HepG2 (cell line): ENCODE measurements around the gene PAFAH1B2. TPM values are rescaled to one million over a fixed set of nuclear protein-coding genes. Genes with fewer than 3 reads are reported as not detected.

ENCODE experiments used
- ATAC-seq: fragments of 200-7000 bp; cut with Tn5 transposase; 3 replicates; pipeline ENCODE4 v1.9.1; 2020; ENCODE audit warnings: mild to moderate bottlenecking, moderate library complexity
- BruUV-seq: library from RNA; stranded (reverse); fragments of 400-500 nt; replicated peaks from 2 replicates; lab custom pipeline; 2021; lab: Mats Ljungman, UMichigan
- CTCF ChIA-PET: fragments of 300-600 bp; formaldehyde crosslinking; extraction: SDS; loops from one replicate; lab custom pipeline; 2021; ENCODE audit warnings: low total read pairs, inconsistent platforms, low intra/inter-chr PET ratio; lab: Yijun Ruan, JAX
- POLR2A ChIA-PET: fragments of 350-600 bp; sonication (Branson Sonifier 250); formaldehyde crosslinking; loops from one replicate; lab custom pipeline; 2020; ENCODE audit warnings: antibody characterized with exemption, inconsistent platforms; lab: Yijun Ruan, JAX
- DNase-seq: peaks from one replicate; pipeline ENCODE4 v3.0.0-alpha.2; 2015; ENCODE audit warnings: low spot score
- FAIRE-seq: peaks from 3 replicates; lab custom pipeline; 2011; peaks lifted over from hg19 to GRCh38; lab: Jason Lieb, UNC
- H2AFZ ChIP-seq: one replicate; pipeline ENCODE4 v1.6.1; 2011; ENCODE audit warnings: low read length, inconsistent platforms
- H3K27ac ChIP-seq: fragments of 300-600 bp; 3 replicates; pipeline ENCODE4 v1.8.0; 2011; ENCODE audit warnings: mixed run types, mild to moderate bottlenecking, mixed read lengths, low read length, inconsistent platforms; ENCODE audit not compliant: insufficient read depth; ENCODE audit errors: extremely low read length
- H3K27me3 ChIP-seq, 2 experiments: fragments of 200-600 bp in 1 of 2; 2 replicates in 1 of 2; 3 replicates in 1 of 2; pipeline versions ENCODE4 v1.6.0 to v1.8.0; 2011; ENCODE audit warnings: low read length in 2 of 2, mild to moderate bottlenecking in 2 of 2, moderate library complexity in 2 of 2, inconsistent platforms in 1 of 2; ENCODE audit not compliant: insufficient read depth in 2 of 2, control insufficient read depth in 1 of 2
- H3K36me3 ChIP-seq, 2 experiments: fragments of 200-600 bp in 1 of 2; replicated peaks in 1 of 2; 2 replicates in 1 of 2; 3 replicates in 1 of 2; pipeline versions ENCODE4 v1.5.1 to v1.8.0; 2011; ENCODE audit warnings: low read length in 2 of 2, inconsistent platforms in 1 of 2; ENCODE audit not compliant: insufficient read depth in 2 of 2, control insufficient read depth in 1 of 2
- H3K4me1 ChIP-seq: 2 replicates; pipeline ENCODE4 v1.5.1; 2012; ENCODE audit warnings: low read length, inconsistent platforms; ENCODE audit not compliant: insufficient read depth
- H3K4me2 ChIP-seq: 2 replicates; pipeline ENCODE4 v1.6.0; 2011; ENCODE audit warnings: low read depth, low read length, inconsistent platforms
- H3K4me3 ChIP-seq, 3 experiments: fragments of 200-600 bp in 1 of 3; sonication (generic), shearing (Covaris generic) in 1 of 3; replicated peaks in 1 of 3; 2 replicates each; pipeline ENCODE4 v1.5.1; 2011 to 2016; ENCODE audit warnings: low read length in 3 of 3, inconsistent platforms in 2 of 3, low read depth in 2 of 3, mild to moderate bottlenecking in 2 of 3, control low read depth in 1 of 3, mixed read lengths in 1 of 3; ENCODE audit not compliant: insufficient read depth in 1 of 3
- H3K79me2 ChIP-seq: one replicate; pipeline ENCODE4 v1.6.1; 2011; ENCODE audit warnings: low read length, inconsistent platforms; ENCODE audit not compliant: insufficient read depth
- H3K9ac ChIP-seq: 2 replicates; pipeline ENCODE4 v1.6.0; 2011; ENCODE audit warnings: mild to moderate bottlenecking, low read depth, low read length, inconsistent platforms; ENCODE audit not compliant: insufficient read depth
- H3K9me3 ChIP-seq: 2 replicates; pipeline ENCODE4 v1.5.1; 2012; ENCODE audit warnings: mild to moderate bottlenecking, low read length
- H4K20me1 ChIP-seq: 2 replicates; pipeline ENCODE4 v1.6.0; 2011; ENCODE audit warnings: inconsistent platforms, mild to moderate bottlenecking, low read length, moderate library complexity; ENCODE audit not compliant: insufficient read depth
- JUNB ChIP-seq: sonication (generic); formaldehyde crosslinking; IDR thresholded peaks from 2 replicates; pipeline ENCODE4 v1.8.0; 2022; ENCODE audit warnings: missing genetic modification reagents, mild to moderate bottlenecking, borderline replicate concordance
- PATZ1 ChIP-seq: sonication (generic); formaldehyde crosslinking; IDR thresholded peaks from 2 replicates; pipeline ENCODE4 v1.4.0; 2020; ENCODE audit warnings: missing genetic modification reagents
- POLR2AphosphoS5 ChIP-seq: IDR thresholded peaks from 2 replicates; pipeline ENCODE4 v1.6.1; 2012; ENCODE audit warnings: low read depth, low read length
- TBL1XR1 ChIP-seq: fragments of 150-350 bp; IDR thresholded peaks from 2 replicates; pipeline ENCODE4 v1.6.1; 2014; ENCODE audit warnings: borderline replicate concordance, low read length; ENCODE audit not compliant: partially characterized antibody
- ZHX2 ChIP-seq, 2 experiments: sonication (generic) in 1 of 2; formaldehyde crosslinking in 1 of 2; IDR thresholded peaks; 2 replicates each; pipeline versions ENCODE4 v1.6.1 to v1.9.0; 2014 to 2022; ENCODE audit warnings: antibody characterized with exemption in 1 of 2, borderline replicate concordance in 1 of 2, inconsistent platforms in 1 of 2, low read depth in 1 of 2, missing genetic modification reagents in 1 of 2
- ZNF101 ChIP-seq: sonication (generic); formaldehyde crosslinking; IDR thresholded peaks from 2 replicates; pipeline ENCODE4 v1.4.0; 2020; ENCODE audit warnings: mild to moderate bottlenecking, low read depth, missing genetic modification reagents, borderline replicate concordance
- ZNF251 ChIP-seq: sonication (generic); formaldehyde crosslinking; IDR thresholded peaks from 2 replicates; pipeline ENCODE4 v1.9.0; 2021; ENCODE audit warnings: mild to moderate bottlenecking, missing genetic modification reagents
- ZNF577 ChIP-seq: sonication (generic); formaldehyde crosslinking; IDR thresholded peaks from 2 replicates; pipeline ENCODE4 v1.4.0; 2020; ENCODE audit warnings: mild to moderate bottlenecking, low read depth, missing genetic modification reagents, borderline replicate concordance
- ZNF839 ChIP-seq: sonication (generic); formaldehyde crosslinking; IDR thresholded peaks from 2 replicates; pipeline ENCODE4 v1.4.0; 2020; ENCODE audit warnings: missing genetic modification reagents, mild to moderate bottlenecking, borderline replicate concordance
- WGBS: methylation state at CpG from one replicate; pipeline ENCODE4 v1.1.6; 2017; ENCODE audit warnings: low lambda C conversion rate; 5-methylcytosine and 5-hydroxymethylcytosine counted together
- in situ Hi-C: cut with HindIII; loops from 2 replicates; pipeline ENCODE4 v1.10.0; 2017; ENCODE audit warnings: low pct_unique_long_range_greater_than_20kb; ENCODE audit not compliant: extremely low pct_ligation_motif_present
- intact Hi-C: fragments of 100-400 bp; cut with micrococcal nuclease; formaldehyde crosslinking; loops from one replicate; pipeline ENCODE4 v1.10.0; 2022; ENCODE audit not compliant: unreplicated experiment
- polyA plus RNA-seq, 8 experiments: library from polyadenylated mRNA; depleted of rRNA in 3 of 8; stranded (reverse) in 7 of 8; unstranded in 1 of 8; fragments of >200 nt; fragmentation: Illumina TruSeq in 4 of 8; extraction: Trizol in 4 of 8; gene quantifications; 2 replicates each; pipeline versions ENCODE4 v1.2.1 to v1.2.3, GENCODE V29; 2011 to 2016; ENCODE audit warnings: low read depth in 4 of 8, missing spikeins in 1 of 8, mixed read lengths in 1 of 8; ENCODE audit not compliant: insufficient read depth in 1 of 8
- total RNA-seq, 5 experiments: library from RNA; depleted of rRNA; stranded (reverse); fragments of >200 nt; fragmentation: Illumina TruSeq; extraction: Trizol; gene quantifications; 2 replicates each; pipeline ENCODE4 v1.2.3, GENCODE V29; 2016; ENCODE audit warnings: low read depth in 1 of 5

Gene PAFAH1B2
- total and polyA plus RNA-seq, 2 of the 13 experiments (the other 11 are each of a cell fraction or from before 2014, with no cell fraction given), result 28.8 to 104 TPM

GRCh38 chr11:117169736-117170135, 25.6 kb downstream of the PAFAH1B2 start:
- Histone ChIP-seq H3K4me1 (0 out of 2 replicates have a peak, but pooled peaks cover 9% of the 10 kb centered on the region), H3K36me3 (peaks cover 8 to 43% of the 10 kb centered on the region in 2 experiments; a peak in 4 of 5 replicates), H3K9me3 (no peaks in the 10 kb centered on the region), H3K27me3 (no peaks in the 10 kb centered on the region), H3K4me3 (no peak overlapping the region), H4K20me1 (no peaks in the 10 kb centered on the region), H2AFZ (no peak overlapping the region), H3K9ac (no peak overlapping the region), H3K4me2 (no peak overlapping the region), H3K79me2 (no peaks in the 10 kb centered on the region), H3K27ac (no peak overlapping the region)
- intact Hi-C loops (no loop called here), in situ Hi-C loops (no loop called here)
- TF ChIP-seq JUNB (no peak), ZHX2 (IDR thresholded peaks at IDR 0.05; ENCODE audit: low read depth) (no peak), ZHX2 (CRISPR knock-in tag; IDR thresholded peaks at IDR 0.05; ENCODE audit: borderline replicate concordance) (no peak), ZNF251 (CRISPR knock-in tag) (no peak), ZNF101 (no peak), POLR2AphosphoS5 (no peak), PATZ1 (CRISPR knock-in tag) (no peak), ZNF839 (CRISPR knock-in tag) (no peak), TBL1XR1 (no peak), ZNF577 (CRISPR knock-in tag) (no peak)
- 96% methylated on average over 2 of the region's 2 CpGs for WGBS
- BruUV-seq, result no TSS peak
- ChIA-PET POLR2A (interaction anchor here (1.6 kb wide), 1 partner anchor 9 kb away, joined by 4 read pairs; the partner anchor contains the start of gene SIDT2), CTCF (no interaction called here)
- ATAC-seq (no peak), DNase-seq (no peak), FAIRE-seq (no peak)
